ENCODE measurements around the gene ACSM3. TPM values are rescaled to one million over a fixed set of nuclear protein-coding genes. Genes with fewer than 3 reads are reported as not detected.

Gene ACSM3
- total RNA-seq, 2 donors from 2014 or later, result 1.6 to 1.8 TPM

DNA sequence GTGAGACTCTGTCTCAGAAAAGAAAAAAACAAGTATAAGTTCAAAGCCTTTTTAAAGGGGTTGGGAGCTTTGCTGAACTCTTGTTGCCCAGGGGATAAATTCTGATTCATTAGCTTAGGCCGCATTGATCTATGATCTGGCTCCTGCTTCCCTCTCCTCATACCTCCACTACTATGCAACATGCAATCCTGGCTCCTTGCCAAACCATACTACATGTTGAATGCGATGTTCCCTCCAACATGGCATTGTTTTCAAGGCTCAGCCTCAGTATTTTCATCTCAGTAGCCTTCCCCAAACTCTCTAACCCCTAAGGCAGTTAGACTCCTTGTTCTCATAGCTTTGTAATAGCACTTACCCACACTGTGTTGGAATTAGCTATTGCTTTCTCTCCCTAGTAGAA lies 48.7 kb downstream of the ACSM3 start:
- H3K27me3 Mint-ChIP-seq (ENCODE audit: insufficient read depth), result no peaks in the 10 kb centered on the region
- Histone ChIP-seq H3K27me3 (ENCODE audit: control insufficient read depth, insufficient read depth, low read length, poor library complexity, severe bottlenecking) (no peaks in the 10 kb centered on the region), H3K4me3 (ENCODE audit: low read length) (no peak overlapping the region), H3K9ac (ENCODE audit: extremely low read depth, low read length, poor library complexity, severe bottlenecking) (no peak overlapping the region), H3K4me1 (ENCODE audit: control insufficient read depth, insufficient read depth, low read length) (no peaks in the 10 kb centered on the region), H3K27ac (ENCODE audit: low read depth, low read length) (no peak overlapping the region), H3K36me3 (ENCODE audit: control insufficient read depth, insufficient read depth, low read length) (peaks cover 4% of the 10 kb centered on the region), H3K9me3 (ENCODE audit: control insufficient read depth, low read length) (no peaks in the 10 kb centered on the region)
- H3K27ac Mint-ChIP-seq, result no peak overlapping the region
- TF ChIP-seq, protein P1, sequence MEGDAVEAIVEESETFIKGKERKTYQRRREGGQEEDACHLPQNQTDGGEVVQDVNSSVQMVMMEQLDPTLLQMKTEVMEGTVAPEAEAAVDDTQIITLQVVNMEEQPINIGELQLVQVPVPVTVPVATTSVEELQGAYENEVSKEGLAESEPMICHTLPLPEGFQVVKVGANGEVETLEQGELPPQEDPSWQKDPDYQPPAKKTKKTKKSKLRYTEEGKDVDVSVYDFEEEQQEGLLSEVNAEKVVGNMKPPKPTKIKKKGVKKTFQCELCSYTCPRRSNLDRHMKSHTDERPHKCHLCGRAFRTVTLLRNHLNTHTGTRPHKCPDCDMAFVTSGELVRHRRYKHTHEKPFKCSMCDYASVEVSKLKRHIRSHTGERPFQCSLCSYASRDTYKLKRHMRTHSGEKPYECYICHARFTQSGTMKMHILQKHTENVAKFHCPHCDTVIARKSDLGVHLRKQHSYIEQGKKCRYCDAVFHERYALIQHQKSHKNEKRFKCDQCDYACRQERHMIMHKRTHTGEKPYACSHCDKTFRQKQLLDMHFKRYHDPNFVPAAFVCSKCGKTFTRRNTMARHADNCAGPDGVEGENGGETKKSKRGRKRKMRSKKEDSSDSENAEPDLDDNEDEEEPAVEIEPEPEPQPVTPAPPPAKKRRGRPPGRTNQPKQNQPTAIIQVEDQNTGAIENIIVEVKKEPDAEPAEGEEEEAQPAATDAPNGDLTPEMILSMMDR (conservative IDR thresholded peaks at IDR 0.05), result no peak
- peaks cover 2% of the 10 kb centered on the region for H3K36me3 Mint-ChIP-seq (ENCODE audit: low read depth)
- 80 to 94% methylated on average over 1 to 2 of the region's 2 CpGs for WGBS, 2 experiments (ENCODE audit: insufficient coverage in 1 of 2, insufficient read length in 1 of 2)
- DNase-seq, result no peak
- H3K4me3 Mint-ChIP-seq, result no peak overlapping the region
- no peaks in the 10 kb centered on the region for H3K4me1 Mint-ChIP-seq
- H3K9me3 Mint-ChIP-seq, result no peaks in the 10 kb centered on the region

GRCh38 chr16:20814784-20815183 lies 51.0 kb downstream of the ACSM3 start:
- H3K36me3 ChIP-seq (ENCODE audit: control insufficient read depth, insufficient read depth, low read length), result peaks cover 4% of the 10 kb centered on the region
- Mint-ChIP-seq H3K4me3 (no peak overlapping the region), H3K27me3 (ENCODE audit: insufficient read depth) (no peaks in the 10 kb centered on the region), H3K9me3 (no peaks in the 10 kb centered on the region), H3K27ac (no peak overlapping the region), H3K36me3 (ENCODE audit: low read depth) (peaks cover 6% of the 10 kb centered on the region), H3K4me1 (no peaks in the 10 kb centered on the region)
- H3K4me1 ChIP-seq (ENCODE audit: control insufficient read depth, insufficient read depth, low read length), result no peaks in the 10 kb centered on the region
- H3K4me3 ChIP-seq (ENCODE audit: low read length), result no peak overlapping the region
- H3K27ac ChIP-seq (ENCODE audit: low read depth, low read length), result no peak overlapping the region
- H3K27me3 ChIP-seq (ENCODE audit: control insufficient read depth, insufficient read depth, low read length, poor library complexity, severe bottlenecking), result no peaks in the 10 kb centered on the region
- no peaks in the 10 kb centered on the region for H3K9me3 ChIP-seq (ENCODE audit: control insufficient read depth, low read length)
- DNase-seq, result no peak
- WGBS, 2 experiments (ENCODE audit: insufficient coverage in 1 of 2, insufficient read length in 1 of 2), result 89 to 100% methylated on average over 4 of the region's 4 CpGs
- no peak overlapping the region for H3K9ac ChIP-seq (ENCODE audit: extremely low read depth, low read length, poor library complexity, severe bottlenecking)
- TF ChIP-seq, protein P1 (conservative IDR thresholded peaks at IDR 0.05), result no peak

- H3K4me1 ChIP-seq (ENCODE audit: control insufficient read depth, insufficient read depth, low read length), result no peaks in the 10 kb centered on the region
- H3K9me3 ChIP-seq (ENCODE audit: control insufficient read depth, low read length), result no peaks in the 10 kb centered on the region
- TF ChIP-seq, protein P1 (conservative IDR thresholded peaks at IDR 0.05), result no peak
- peaks cover 11% of the 10 kb centered on the region for H3K36me3 Mint-ChIP-seq (ENCODE audit: low read depth)
- no peaks in the 10 kb centered on the region for H3K9me3 Mint-ChIP-seq
- H3K27ac ChIP-seq (ENCODE audit: low read depth, low read length), result no peak overlapping the region
- H3K4me3 Mint-ChIP-seq, result no peak overlapping the region
- DNase-seq, result no peak
- no peak overlapping the region for H3K4me3 ChIP-seq (ENCODE audit: low read length)
- no peak overlapping the region for H3K9ac ChIP-seq (ENCODE audit: extremely low read depth, low read length, poor library complexity, severe bottlenecking)
- no peak overlapping the region for H3K27ac Mint-ChIP-seq
- H3K27me3 Mint-ChIP-seq (ENCODE audit: insufficient read depth), result no peaks in the 10 kb centered on the region
- no peaks in the 10 kb centered on the region for H3K4me1 Mint-ChIP-seq
- H3K36me3 ChIP-seq (ENCODE audit: control insufficient read depth, insufficient read depth, low read length), result peaks cover 9% of the 10 kb centered on the region
- H3K27me3 ChIP-seq (ENCODE audit: control insufficient read depth, insufficient read depth, low read length, poor library complexity, severe bottlenecking), result no peaks in the 10 kb centered on the region
- WGBS, 2 experiments (ENCODE audit: insufficient coverage in 1 of 2, insufficient read length in 1 of 2), result 99 to 100% methylated on average over 1 to 3 of the region's 4 CpGs
Measured at GRCh38 chr16:20818929-20819585, 55.2 kb downstream of the ACSM3 start.

Measured in endodermal cell (in vitro differentiated cells).